Umbilical cord (tissue), 2 donors: ENCODE results near the gene SYCE3. TPM values are rescaled to one million over a fixed set of nuclear protein-coding genes. Genes with fewer than 3 reads are reported as not detected.
"Not testable (repeated sequence)": the region's sequence is repeated elsewhere in the genome, so short reads cannot be mapped to it uniquely, and the experiment has no call there.

Experiments
- DNase-seq: peaks from one replicate; pipeline ENCODE4 v3.0.0-alpha.2; 2015; ENCODE audit warnings: low spot score
- total RNA-seq: library from RNA; depleted of rRNA; stranded (reverse); fragments of >200 nt; gene quantifications from one replicate; pipeline ENCODE4 v1.2.3, GENCODE V29; 2014; ENCODE audit warnings: low replicate concordance; ENCODE audit not compliant: insufficient read depth

Gene SYCE3
- total RNA-seq, 1 donor from 2014 or later: not detected

- DNase-seq: no peak
Measured at GRCh38 chr22:50522806-50523438, 39.8 kb downstream of the SYCE3 start.

DNA sequence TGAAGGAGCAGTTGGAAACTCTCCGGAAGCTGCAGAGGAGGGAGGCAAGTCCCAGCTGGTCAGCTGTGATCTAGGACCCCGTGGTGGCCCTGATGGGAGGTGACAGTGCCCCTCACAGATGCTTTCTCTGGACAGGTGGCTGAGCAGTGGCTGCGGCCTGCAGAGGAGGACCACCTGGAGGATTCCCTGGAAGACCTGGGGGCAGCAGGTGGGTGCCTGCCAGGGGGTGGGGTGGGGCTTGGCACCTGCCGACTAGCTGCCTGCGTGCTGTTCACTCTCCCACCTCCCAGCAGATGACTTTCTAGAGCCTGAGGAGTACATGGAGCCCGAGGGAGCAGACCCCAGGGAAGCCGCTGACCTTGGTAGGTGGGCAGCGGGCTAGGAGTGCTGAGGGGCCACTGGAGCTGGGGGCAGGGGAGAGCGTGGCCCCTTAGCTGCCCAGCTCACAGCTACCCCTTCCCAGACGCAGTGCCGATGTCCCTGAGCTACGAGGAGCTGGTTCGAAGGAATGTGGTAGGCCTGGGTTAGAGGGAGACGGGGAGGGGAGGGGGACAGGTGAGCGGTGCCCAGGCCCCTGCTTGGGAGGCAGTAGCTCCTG lies 40.4 kb downstream of the SYCE3 start:
- DNase-seq: no peak

DNA sequence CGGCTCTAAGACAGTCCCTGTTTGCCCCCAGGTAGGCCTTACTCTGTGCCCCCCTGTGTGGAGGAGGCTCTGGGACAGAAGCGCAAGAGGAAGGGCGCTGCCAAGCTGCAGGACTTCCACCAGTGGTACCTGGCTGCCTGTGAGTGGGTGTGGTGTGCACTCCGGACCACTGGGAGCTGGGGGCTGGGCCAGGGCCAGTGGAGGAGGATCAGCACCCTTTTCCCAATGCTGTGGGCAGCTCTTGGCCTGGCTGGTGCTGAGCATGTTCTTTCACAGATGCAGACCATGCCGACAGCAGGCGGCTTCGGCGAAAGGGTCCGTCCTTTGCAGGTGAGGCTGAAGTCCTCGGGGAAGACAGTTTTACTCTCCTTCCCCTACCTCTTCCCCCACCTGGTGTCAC lies 41.0 kb downstream of the SYCE3 start:
- DNase-seq: no peak

GRCh38 chr22:50520826-50521453 lies 41.8 kb downstream of the SYCE3 start:
- no peak for DNase-seq

DNA sequence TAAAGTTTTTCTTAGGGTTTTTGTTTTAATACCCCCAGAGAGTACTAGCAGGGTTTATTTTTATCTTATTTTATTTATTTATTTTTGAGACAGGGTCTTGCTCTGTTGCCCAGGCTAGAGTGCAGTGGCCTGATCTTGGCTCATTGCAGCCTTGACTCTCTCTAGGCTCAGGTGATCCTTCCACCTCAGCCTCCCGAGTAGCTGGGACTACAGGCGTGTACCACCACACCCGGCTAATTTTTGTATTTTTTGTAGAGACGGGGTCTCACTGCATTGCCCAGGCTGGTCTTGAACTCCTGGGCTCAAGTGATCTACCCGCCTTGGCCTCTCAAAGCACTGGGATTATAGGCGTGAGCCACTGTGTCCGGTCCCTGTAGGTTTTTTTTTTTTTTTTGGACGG lies 42.5 kb downstream of the SYCE3 start:
- DNase-seq: not testable (repeated sequence)

DNA sequence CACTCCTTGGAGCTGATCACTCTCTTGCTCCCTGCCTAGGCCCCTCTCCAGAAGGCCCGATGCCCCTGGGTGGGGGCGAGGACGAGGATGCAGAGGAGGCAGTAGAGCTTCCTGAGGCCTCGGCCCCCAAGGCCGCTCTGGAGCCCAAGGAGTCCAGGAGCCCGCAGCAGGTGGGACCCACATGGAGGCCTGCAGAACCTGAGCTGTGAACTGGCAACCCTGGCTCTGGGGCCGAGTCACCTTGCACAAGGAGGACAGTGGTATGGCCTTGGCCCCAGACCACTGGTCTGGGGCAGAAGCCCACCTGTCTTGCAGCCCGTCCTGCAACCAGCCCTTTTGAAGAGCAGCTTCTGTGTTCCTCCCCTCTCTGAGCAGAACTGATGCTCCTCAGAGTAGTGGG lies 43.6 kb downstream of the SYCE3 start:
- DNase-seq: no peak

- no peak for DNase-seq
Measured at GRCh38 chr22:50518606-50519005, 44.1 kb downstream of the SYCE3 start.

- DNase-seq: no peak
Measured at GRCh38 chr22:50517495-50518260, 45.0 kb downstream of the SYCE3 start.

- no peak for DNase-seq
Measured at GRCh38 chr22:50516891-50517290, 45.8 kb downstream of the SYCE3 start.

DNA sequence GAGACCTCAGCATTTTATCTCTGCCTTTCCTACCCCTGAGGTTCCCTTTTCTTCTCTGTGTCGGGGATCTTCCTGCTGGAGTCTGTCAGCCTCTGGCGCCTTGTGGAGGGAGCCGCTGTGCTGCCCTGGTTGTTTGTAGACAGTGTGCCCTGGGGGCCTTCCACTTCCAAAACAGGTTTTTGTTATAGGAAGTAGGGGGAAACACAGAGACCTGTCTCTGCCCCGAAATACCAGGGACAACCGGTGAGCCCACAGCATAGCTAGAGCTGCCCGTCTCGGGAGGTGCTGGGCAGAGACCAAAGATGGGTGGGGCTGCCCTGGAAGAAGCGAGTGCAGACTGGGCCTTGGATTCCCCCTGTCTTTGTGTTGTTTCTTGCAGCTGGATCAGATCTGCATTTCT lies 46.7 kb downstream of the SYCE3 start:
- DNase-seq: no peak

- DNase-seq: no peak
Measured at GRCh38 chr22:50513175-50513574, 49.5 kb downstream of the SYCE3 start.

DNA sequence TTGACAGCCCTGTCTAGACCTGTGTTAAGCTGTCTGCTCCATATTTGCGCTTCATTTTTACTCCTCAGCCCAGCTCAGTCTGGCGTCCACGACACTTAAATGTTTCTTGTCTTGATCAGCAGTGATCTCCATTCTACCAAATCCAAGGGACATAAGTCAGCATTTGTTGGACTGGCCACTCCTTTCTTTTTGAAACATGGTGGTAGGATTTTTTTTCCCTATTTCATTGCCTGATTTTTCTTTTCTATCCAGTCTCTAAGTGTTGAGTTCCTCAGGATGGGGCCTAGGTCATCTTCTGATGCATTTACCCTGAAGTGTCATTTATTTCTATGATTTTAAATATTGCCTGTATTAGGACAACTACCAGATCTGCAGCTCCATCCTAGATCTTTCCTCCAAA lies 53.8 kb downstream of the SYCE3 start:
- DNase-seq: no peak

GRCh38 chr22:50507991-50508884 lies 54.5 kb downstream of the SYCE3 start, which contains the start of gene NCAPH2:
Gene NCAPH2 (plus strand): TSS chr22:50508224. CDS start chr22:50508338, 114 bp downstream.
- DNase-seq: peak; percentile 97

GRCh38 chr22:50507421-50507990 lies 55.2 kb downstream of the SYCE3 start, which contains the start of gene LMF2:
Gene LMF2 (minus strand): TSS chr22:50507702. CDS start chr22:50507675, 27 bp downstream.
- no peak for DNase-seq

DNA sequence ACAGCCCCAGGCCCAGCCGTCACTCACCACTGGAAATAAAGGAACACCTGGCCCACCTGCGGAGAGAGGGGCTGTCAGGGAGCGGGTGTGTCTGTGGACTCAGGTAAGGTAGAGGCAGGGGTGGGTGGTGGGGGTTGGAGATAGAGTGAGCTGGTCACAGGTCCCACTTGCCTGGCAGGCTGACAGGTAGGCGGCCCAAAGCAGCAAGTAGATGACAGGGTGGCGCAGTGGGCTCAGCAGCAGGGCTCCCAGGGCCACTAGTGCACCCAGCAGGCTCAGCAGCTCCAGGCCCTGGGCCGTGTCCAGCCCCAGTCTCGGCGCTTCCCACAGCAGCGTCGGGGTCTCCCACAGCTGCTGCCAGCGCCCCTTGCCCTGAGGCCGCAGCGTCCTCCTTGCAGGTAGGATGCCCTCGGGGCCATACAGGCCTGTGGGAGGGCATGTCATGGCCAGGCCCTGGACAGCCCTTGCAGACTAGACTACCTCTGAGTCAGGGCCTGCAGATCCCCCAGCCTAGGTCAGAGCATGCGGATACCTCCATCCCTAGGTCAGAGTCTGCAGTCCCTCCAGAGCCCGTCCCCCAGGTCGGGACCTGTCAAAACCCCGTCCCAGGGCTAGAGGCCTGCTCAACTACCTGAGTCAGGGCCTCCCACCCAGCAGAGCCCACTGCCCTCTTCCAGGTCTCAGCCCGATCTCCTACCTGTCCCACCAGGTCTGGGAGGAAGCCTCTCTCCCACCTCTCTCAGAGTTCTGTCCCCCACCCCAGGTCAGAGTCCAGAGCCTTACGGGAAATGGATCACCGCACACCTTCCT lies 55.9 kb downstream of the SYCE3 start:
- DNase-seq: no peak

DNA sequence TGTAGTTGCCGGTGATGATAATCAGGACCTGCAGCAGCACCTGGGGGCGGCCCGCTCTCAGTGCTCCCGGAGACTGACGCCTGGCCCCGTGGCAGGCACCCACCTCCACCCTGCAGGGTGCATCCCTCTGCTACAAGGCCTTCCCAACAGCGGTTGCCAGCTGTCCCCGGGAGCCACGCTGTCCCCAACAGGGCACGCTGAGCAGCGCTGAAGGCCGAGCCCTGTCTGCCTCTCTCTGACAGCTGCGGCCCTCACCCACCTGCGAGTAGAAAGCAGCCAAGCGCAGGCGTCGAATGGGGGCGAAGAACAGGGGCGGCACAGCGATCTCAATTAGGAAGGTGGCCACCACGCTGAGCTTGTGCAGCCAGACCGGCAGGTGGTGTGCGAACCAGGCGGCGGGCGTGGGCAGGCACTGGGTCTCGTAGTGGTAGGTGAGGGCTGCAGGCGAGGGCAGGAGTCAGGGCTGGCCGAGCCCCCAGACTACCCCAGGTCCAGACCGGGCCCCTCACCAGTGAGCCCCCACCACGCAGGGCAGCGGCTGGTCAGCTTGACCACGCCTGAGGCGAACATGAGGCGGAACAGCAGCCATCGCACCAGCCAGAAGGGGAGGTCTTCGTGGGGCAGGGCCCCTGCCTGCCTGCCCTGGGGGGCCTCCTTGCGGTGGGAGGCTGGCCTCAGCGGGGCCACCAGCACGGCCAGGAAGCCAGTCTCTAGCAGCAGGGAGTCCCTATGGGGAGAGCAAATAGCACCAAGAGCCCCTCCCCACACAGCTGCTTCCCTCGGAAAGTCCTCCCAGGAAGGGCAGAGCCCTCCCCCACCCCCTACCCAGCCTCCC lies 56.7 kb downstream of the SYCE3 start:
- DNase-seq: no peak

GRCh38 chr22:50505276-50505775 lies 57.4 kb downstream of the SYCE3 start:
- no peak for DNase-seq

DNA sequence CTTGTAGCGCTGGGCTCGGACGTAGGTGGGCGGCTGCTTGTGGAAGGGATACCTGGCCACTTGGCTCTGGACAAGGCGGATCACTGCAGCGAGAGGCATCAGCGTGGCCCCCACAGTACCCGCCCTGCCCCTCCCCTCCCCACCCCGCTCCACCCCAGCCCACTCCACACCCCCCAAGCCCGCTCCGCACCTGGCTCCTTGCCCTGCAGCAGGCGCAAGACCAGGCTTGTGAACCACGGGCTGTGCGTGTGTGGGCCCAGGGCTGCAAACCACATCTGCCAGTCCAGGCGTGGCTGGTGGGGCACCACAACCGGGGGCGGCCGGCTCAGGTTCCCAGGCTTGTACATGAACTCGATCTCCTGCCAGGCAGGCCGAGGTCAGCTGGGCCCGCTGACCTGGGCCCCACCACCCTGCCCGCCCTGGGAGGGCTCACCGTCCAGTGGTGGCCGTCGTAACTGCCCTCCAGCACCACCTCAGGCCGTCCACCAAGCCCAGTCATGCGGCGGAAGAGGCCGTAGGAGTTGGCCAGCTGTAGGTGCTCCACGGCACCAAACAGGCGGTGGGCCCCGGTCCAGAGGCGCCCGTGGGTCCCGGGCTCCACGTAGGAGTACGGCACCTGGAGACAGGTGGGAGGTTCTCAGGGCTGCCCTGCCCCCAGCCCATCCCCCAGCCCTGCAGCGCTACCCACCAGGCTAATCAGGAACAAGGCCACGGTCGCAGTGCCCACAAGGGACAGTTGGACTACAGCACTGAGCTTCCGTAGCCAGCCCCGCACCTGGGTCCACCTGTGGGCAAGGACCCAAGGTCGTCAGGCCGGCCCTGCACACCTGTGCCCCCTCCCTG lies 58.1 kb downstream of the SYCE3 start:
- no peak for DNase-seq
